Stimulated activated CD4-positive, alpha-beta T cell treated with anti-CD3 and anti-CD28 coated beads, TNF-alpha, amount 100 ng/mL, for 1 hour (primary cell): Measurements from ENCODE around the gene IER5.

Experiments
- DNase-seq, 3 donors: peaks; one replicate each; pipeline ENCODE4 v3.0.0-alpha.2; 2020; ENCODE audit warnings: low read depth in 3 of 3, low spot score in 1 of 3

IER5 gene

GRCh38 chr1:181133441-181133951 lies 45.0 kb downstream of the IER5 start:
- DNase-seq = no peak

- no peak for DNase-seq
These were observed 45.5 kb downstream of the IER5 start for GRCh38 chr1:181133969-181134418.

- DNase-seq = no peak
These were observed 46.3 kb downstream of the IER5 start for GRCh38 chr1:181134543-181135436.

GRCh38 chr1:181135437-181135731 lies 46.9 kb downstream of the IER5 start:
- DNase-seq = no peak

GRCh38 chr1:181135815-181136737 lies 47.6 kb downstream of the IER5 start:
- DNase-seq = no peak

GRCh38 chr1:181136738-181137122 lies 48.2 kb downstream of the IER5 start:
- no peak for DNase-seq

DNA sequence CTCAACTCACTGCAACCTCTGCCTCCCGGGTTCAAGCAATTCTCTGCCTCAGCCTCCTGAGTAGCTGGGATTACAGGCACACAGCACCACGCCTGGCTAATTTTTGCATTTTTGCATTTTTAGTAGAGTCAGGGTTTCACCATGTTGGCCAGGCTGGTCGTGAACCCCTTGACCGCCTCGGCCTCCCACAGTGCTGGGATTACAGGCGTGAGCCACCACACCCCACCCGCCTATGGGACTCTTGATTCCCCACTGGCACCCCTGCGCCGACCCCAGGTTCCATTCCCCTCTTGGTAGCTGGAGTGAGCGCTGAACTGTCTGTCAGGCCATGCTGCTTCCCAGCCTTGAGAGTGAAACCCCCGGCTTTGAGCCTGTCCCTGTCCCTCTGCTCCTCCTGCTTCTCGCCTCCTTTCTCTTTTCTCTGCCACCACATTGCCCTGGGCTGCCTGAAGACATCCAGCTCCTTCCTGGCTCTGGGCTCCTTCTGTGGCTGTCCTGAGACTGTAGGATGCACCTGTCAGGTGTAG lies 48.8 kb downstream of the IER5 start:
- no peak for DNase-seq

DNA sequence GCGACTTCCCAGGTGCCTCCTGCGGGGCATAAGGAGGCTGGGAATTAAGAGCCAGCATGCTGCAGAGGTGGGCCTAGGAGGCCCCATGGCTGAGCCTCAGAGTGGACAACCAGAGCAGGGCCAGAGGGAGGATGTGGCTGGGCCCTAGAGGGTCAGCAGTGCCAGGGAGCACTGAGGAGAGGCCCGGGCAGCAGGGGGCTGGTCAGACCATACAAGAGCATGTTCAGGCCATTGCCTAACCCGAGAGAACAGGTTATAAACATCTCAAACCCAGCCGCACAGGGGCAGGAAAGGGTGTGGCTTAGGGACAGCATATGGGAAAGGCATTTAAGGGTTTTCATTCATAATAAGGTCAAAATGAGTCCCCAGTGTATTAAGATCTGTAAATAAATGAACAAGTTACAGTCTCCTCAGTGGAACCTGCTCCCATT lies 51.1 kb downstream of the IER5 start:
- DNase-seq = no peak

DNA sequence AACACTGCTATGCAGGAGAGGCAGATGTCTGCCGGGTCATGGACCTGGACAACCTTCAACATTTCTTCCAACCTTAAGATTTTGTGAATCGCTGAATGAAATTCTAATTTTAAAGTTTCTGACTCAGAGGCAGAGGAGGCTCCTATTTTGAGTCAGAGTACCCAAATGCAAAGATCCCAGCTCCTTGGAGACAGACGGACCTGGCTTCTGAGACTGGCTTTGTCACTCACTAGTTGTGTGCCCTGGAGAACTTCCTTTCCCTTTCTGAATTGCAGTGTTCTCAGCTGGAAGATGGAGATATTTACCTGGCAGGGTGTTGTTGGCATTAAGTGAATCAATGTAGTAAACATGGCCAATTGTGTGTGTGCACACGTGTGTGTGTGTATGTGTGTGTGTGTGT lies 51.9 kb downstream of the IER5 start:
- no peak for DNase-seq

- no peak for DNase-seq
These were observed 52.4 kb downstream of the IER5 start for GRCh38 chr1:181140891-181141290.

GRCh38 chr1:181141431-181141910 lies 53.0 kb downstream of the IER5 start:
- peak in 1 of 3 donors; percentile 39 for DNase-seq
